Amygdala (tissue), 56 donors: ENCODE measurements around the gene CHST2.

Experiments
- DNase-seq, 56 donors: peaks; one replicate each; lab custom pipeline; 2025; lab: John Stamatoyannopoulos, UW

Gene CHST2

DNA sequence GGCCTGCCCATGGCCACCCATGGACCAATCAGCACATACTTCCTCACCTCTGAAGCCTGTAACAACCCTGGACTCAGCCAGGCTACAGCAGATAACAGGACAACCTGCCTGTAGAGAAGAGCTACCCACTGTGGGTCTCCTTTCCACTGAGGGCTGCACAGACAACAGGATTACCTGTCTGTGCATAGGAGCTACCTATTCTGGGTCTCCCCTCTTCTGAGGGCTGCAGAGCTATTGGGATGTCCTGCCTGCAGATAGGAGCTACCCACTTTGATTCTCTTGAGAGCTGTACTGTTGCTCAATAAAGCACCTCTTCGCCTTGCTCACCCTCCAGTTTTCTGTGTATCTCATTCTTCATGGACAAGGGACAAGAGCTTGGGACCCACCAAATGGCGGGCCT is 23.8 kb upstream of the CHST2 start:
- no peak for DNase-seq

DNA sequence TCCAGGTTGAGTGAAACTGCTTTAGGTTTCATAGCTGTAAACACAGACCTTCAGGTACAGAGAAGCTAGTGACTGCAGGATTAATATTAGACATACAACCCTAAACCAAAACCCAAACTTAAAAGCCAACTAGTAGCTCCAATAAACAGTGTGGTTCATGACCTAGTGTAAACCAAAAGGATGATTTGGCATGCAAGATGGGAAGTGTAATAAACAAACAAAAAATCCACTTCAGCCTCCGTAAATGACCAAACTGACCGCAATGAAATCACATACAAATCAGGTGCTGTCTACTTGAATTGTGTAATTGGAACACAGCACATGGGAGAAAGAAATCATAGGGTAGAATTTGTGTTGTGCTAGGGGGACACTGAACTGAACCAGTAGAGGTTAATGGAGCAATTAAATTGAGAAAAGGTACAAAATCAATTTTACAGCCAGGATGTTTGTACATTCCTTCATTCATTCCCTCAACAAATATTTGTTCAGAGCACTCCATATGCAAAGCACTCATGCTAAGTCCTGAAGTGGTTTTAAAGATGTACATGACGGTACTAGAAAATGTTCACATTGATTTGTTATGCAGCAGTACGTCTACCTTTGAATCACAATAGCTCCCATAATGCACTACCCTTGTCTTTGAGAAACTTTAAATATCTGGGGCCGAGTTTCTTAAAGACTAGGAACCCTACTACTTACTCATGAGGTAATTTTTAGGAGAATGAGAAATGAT is 21.4 kb upstream of the CHST2 start:
- DNase-seq, result no peak

DNA sequence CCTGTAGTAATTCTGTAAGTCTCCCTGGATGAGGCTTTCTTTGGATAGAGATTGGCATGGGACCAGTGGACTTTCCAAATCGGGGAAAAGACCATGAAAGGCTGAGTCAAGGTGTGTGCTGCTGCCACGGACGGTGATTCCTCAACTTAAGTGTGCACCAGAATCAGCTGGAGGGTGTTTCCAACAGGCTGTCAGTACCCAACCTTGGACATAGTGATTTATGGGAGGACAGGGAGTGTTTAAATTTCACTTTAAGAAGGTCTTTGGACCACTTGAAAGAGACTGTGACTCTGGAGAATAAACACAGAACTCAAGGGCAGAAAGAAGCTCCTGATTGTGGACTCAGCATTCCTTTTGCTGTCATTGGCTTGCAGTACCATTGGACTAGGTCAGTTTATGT is 20.4 kb upstream of the CHST2 start:
- no peak for DNase-seq

DNA sequence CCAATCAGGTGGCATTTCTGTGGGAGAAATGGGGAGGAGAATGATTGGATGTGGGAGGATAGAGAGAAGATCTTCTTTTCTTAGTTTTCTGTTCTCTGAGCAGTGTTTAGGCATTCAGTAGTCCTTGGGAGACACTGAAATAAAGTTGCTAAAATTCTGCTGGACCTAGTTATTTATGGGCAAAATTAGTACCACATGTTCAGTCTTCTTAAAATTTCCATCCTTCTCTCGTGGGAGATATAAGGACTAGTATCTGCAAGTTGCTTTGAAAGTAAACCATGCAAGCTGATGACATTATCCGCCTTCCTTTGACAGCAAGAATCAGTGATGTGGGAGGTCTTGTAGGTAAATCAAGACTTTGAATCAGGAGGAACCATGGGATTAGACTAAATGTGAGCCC is 19.9 kb upstream of the CHST2 start:
- DNase-seq, result no peak

DNA sequence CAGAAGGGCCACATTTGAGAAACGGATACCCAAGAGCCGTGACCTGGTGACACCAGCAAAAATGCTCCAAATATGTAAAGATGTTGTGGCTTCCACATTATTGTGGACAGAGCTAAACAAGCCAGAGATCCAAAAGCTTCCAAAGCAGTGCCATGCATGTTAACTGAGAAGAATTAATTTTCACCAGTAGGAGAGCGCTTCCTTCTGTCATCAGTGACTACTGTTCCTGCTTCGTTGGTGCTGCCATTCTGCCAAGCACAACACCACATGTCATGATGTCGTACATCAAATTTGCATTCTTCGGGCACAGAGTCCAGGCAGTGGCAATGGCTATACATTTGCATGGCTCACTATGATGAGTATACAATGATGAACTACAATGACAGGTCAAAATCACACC is 19.1 kb upstream of the CHST2 start:
- no peak for DNase-seq

DNA sequence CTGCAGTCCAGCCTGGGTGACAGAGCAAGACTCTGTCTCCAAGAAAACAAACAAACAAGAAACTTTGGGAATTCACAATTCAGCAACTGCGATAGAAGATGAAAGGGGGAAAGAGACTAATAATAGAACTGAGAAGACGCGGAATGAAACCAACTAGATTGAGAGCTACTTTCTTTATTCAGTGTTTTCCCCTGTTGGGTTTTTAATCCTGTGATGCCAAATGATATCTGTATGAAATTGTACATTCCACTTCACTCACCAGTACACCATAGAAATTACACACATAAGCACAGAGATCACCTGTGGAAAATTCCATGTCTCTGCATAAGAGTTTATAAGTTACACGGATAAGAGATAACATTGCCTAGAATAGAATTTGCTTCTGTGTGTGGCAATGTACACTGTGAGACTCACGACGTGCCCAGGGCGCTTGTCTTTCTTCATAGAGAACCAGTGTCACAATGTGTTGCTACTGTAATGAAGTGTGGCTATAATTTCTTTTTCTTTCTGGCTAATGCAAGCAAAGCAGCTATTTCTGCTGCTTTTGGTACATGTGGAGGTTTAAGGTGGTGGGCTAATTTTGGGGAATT is 17.7 kb upstream of the CHST2 start:
- DNase-seq, result no peak

DNA sequence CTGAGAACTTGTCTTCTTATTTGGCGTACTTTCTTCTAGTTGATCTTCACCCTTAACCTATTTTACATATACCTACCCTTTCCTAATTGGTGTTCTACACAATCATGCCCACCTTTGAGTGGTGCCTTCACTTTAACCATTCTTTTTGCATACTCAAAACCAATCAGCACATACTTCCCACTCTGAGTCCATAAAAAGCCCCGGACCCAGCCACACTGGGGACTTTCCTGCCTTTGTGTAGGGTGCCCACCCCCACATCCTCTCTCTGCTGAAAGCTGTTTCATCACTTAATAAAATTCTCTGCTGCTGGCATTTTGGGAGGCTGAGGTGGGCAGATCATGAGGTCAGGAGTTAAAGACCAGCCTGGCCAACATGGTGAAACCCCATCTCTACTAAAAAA is 15.9 kb upstream of the CHST2 start:
- no peak for DNase-seq

DNA sequence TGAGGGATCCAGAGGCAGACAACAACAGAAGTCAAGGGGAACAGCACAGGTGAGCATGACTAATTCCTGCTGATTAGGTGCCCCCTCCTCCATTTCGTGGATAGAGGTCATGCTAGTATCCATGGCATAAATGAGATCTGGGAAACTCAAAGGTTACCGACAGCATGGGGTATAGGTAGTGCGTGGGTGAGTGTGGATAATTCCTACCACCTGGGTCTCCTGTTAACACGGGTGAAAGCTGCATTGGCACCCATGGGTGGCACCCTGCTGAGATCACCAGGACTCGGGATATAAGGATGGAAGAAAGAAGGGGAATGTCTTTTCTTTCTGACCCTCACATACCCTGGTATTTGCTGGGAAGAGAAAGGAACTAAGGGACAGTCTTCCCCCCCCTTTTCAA is 14.4 kb upstream of the CHST2 start:
- no peak for DNase-seq

DNA sequence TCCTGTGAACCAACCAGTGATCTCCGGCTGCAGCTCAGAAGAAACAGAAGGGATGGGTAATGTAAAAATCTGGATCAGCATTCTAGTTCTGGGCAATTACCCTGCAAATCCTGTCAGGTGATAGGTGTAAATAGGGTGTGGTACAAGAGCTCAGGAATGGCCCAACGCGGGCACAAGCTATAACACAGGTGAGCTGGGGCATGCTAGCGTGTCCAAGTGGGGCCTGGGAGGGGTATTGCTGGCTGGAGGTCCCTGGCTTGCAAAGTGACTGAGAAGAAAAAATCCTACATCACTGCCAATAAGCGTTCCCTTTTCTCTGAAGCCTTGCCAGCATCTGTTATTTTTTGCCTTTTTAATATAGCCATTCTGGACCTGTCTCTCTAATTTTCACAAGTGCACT is 9.7 kb upstream of the CHST2 start:
- no peak for DNase-seq

DNA sequence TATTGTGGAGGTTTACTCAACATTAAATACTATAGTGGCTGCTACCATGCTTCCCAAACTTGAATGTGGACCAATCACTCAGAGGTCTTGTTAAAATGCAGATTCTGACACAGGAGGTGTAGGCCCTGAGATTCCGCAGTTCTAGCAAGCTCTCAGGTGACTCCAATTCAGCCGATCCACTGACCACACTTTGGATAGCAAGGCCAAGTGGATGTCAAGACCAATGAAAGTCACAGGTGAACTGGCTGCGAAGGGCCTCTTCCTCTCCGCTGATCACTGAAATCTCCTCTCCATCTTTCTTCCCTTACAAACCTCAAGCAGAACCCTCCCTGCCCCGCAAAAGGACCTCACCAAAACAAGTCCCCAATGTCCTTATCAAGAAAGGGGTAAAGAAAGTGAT is 9.2 kb upstream of the CHST2 start:
- DNase-seq, result no peak

DNA sequence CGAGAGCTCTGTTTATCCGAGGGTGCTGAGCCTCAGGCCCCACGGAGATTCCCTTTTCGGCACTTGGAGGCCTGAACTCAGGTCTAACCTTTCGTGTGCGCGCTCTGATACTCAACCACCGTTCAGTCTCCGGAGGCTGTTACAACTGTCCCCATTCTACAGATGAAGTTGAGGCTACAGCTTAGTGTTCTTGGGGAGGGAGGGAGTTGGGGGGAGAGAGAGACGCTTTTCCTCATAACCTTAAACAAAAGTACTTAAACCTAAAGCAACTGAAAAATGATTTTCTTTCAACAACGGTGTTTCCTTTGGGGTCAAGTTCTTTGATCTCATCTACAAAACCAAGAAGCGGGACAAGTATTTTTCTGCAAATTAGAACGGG is 952 bp upstream of the CHST2 start:
- DNase-seq, result no peak

DNA sequence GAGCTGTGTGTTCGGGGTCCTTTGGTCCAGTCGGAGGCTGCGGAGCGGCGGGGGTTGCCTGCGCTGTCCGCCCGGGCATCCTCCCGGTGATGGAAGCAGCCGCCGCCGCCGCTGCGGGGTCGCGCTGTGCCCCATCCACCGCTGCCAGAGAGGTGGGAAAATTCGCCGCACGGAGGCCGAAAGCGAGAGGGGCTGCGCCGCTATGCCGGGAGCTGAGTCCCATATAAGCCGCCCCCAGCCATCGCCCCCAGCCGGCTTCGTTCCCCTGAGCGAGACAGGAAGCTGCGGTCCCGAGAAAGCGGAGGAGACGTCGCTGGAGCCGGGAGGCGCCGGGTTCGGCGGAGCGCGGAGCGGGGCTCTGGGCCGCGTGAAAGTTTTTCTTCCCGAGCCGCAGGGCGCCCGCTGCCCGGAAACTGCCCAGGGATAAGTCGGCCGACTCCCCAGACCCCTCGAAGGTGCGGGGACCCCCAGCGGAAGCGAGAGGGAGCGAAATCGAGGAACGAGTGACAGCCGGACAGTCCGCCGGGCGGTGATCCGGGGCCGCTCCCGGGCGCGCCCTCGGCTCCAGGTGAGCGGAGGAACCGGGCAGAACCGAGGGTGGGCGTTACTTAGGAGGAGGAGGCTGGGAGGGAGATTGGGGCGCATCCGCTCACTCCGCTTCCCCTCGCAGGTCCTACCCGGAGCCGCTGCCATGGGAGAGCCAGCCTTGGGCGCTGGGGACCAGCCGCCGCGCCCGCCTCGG is 574 bp downstream of the CHST2 start:
- peak in 10 of 56 donors; percentile 13 to 55 (median 30) for DNase-seq

DNA sequence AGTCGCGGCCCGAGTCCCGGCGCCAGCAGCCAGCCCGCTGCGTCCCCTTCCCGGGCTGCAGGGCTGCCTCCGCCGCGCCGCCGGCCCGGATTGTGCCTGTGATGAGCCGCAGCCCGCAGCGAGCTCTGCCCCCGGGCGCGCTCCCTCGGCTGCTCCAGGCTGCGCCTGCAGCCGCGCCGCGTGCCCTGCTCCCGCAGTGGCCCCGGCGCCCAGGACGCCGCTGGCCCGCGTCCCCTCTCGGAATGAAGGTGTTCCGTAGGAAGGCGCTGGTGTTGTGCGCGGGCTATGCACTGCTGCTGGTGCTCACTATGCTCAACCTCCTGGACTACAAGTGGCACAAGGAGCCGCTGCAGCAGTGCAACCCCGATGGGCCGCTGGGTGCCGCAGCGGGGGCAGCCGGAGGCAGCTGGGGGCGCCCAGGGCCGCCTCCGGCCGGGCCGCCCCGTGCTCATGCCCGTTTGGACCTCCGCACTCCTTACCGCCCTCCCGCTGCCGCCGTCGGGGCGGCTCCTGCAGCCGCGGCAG is 1.2 kb downstream of the CHST2 start:
- DNase-seq, result peak in 10 of 56 donors; percentile 3 to 51 (median 28)

DNA sequence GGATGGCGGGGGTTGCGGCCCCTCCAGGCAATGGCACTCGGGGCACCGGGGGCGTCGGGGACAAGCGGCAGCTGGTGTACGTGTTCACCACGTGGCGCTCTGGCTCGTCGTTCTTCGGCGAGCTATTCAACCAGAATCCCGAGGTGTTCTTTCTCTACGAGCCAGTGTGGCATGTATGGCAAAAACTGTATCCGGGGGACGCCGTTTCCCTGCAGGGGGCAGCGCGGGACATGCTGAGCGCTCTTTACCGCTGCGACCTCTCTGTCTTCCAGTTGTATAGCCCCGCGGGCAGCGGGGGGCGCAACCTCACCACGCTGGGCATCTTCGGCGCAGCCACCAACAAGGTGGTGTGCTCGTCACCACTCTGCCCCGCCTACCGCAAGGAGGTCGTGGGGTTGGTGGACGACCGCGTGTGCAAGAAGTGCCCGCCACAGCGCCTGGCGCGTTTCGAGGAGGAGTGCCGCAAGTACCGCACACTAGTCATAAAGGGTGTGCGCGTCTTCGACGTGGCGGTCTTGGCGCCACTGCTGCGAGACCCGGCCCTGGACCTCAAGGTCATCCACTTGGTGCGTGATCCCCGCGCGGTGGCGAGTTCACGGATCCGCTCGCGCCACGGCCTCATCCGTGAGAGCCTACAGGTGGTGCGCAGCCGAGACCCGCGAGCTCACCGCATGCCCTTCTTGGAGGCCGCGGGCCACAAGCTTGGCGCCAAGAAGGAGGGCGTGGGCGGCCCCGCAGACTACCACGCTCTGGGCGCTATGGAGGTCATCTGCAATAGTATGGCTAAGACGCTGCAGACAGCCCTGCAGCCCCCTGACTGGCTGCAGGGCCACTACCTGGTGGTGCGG is 1.9 kb downstream of the CHST2 start:
- peak in 27 of 56 donors; percentile 5 to 52 (median 23) for DNase-seq

DNA sequence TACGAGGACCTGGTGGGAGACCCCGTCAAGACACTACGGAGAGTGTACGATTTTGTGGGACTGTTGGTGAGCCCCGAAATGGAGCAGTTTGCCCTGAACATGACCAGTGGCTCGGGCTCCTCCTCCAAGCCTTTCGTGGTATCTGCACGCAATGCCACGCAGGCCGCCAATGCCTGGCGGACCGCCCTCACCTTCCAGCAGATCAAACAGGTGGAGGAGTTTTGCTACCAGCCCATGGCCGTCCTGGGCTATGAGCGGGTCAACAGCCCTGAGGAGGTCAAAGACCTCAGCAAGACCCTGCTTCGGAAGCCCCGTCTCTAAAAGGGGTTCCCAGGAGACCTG is 2.5 kb downstream of the CHST2 start:
- DNase-seq, result no peak

DNA sequence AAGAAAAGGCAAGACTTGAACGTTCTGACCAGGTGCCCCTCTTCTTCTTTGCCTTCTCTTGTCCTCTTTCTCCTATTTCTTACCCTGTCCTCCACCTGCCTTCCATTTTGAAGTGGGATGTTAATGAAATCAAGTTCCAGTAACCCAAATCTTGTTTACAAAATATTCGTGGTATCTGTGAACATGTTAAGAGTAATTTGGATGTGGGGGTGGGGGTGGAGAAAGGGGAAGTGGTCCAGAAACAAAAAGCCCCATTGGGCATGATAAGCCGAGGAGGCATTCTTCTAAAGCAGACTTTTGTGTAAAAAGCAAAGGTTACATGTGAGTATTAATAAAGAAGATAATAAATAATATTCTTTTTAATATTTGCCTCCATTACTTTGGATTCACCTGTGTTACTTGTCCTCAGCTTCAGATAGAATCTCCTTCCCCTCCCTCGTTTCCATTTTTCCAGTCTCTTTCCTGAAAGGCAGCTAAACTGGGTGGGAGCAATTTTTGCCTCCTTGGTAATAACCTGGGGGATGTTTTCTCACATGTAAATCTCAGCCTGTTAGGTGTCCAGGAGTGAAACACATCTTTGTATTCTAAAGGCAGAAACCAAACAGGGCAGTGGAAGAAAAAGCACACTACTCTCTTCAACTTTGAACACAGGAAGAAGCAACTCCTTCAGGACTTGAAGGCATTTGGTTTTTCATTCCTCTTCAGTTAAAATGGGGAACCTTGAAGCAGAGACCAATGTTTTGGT is 3.2 kb downstream of the CHST2 start:
- DNase-seq, result no peak

DNA sequence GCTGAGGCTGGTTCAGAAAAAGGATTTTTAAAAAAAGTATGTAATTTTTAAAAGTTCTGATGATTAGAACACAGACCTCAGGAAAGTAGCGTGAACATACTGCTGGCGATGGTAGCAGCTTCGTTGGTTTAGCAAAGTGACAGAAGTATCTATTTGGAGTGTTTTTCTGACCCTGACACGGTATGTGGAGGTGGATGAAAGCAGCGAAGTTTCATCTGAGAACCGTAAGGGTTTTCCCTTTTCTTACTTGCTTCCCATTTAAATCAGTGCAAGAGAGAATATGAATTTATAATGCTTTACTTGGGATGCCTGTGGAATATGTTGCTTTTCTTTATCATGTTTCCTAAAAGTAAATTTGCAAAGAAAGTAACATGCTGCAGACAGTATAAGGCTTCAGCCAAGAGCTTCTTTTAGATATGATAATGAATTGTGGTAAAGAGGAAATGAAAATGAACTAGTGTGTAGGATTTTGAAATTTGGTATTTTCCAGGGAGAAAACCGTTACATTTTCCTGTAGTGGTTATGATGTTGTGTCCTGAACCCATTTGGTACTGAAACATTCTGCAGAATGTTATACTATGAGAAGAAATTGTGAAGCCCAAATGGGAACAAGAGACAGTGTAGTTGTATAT is 3.9 kb downstream of the CHST2 start:
- DNase-seq, result no peak

DNA sequence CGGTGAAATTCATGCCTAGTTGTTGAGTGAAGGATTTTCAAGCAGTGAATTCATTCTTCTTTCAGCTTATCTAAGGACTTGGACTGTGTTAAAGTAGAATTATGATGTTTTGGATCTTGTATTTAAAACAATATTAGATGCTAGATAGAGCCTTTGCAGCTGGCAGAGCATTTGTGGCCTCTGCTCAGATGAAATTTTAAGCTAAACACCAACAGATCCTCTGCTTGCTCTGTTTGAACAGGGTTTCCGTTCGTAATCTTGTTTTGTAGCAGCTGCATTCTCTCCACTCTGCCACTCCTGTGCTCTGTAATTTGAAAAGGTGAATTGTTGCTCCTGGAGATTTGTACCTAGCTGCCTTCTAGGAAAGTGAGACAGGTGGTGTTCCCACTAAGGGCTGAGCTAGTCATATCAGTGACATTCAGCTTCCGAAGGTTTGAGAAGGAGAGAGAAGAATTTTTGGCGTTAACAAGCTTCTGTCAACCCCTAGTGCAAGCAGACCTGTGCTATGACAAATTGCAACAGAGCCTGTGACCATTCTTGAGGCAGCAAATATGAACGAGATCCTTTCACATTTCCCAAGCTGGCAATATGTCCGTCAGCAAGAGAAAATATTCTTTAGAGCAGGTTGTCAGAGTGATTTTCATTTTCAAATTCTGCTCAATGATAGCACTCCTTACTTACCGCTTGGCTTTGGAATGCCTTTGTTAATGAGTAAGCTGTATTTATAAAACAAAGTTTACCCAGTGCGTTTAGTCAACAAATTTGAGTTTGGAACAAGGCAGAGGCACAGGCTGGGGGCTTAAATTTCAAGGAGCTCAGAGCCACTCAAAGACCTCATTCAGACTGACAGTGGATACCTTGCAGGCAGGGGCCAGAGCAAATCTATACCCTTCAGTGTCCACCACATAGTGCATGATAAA is 5.3 kb downstream of the CHST2 start:
- DNase-seq, result peak in 4 of 56 donors; percentile 7 to 19 (median 14)

DNA sequence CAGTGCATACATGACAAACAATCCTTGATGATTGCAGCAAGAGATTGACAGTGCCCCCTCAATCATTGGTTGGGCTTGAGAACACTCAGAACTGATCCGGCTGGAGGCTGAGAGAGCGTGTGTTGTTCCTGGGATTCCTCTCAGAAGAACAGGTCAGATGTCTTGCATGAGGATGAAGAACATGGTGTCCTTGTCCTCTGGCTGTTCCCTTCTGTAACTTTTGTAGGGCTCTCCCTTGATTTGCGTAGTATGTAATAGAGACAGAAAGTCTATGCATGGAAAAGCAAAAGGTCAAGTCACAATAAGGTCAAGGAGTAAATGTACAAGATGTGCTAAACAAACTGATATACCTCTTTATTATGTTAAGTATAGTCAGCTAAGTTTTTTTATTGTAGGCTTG is 8.2 kb downstream of the CHST2 start:
- no peak for DNase-seq
